Cortex of kidney (tissue), 1 donor: Measurements from ENCODE around the gene EPHB1.

Source experiments
- DNase-seq: peaks from one replicate; lab custom pipeline; 2025; lab: John Stamatoyannopoulos, UW

The EPHB1 gene

GRCh38 chr3:134911586-134912548 lies 116.8 kb downstream of the EPHB1 start:
- no peak for DNase-seq

GRCh38 chr3:134916276-134916961 lies 121.4 kb downstream of the EPHB1 start:
- DNase-seq, result no peak

- DNase-seq, result no peak
These were observed 122.6 kb downstream of the EPHB1 start for GRCh38 chr3:134917631-134918030.

- DNase-seq, result no peak
These were observed 123.4 kb downstream of the EPHB1 start for GRCh38 chr3:134918441-134918840.

- no peak for DNase-seq
These were observed 127.0 kb downstream of the EPHB1 start for GRCh38 chr3:134922101-134922500.

GRCh38 chr3:134922866-134923265 lies 127.8 kb downstream of the EPHB1 start:
- DNase-seq, result no peak

GRCh38 chr3:134923286-134923685 lies 128.2 kb downstream of the EPHB1 start:
- no peak for DNase-seq

- DNase-seq, result no peak
These were observed 132.5 kb downstream of the EPHB1 start for GRCh38 chr3:134927599-134927998.

GRCh38 chr3:134928392-134928791 lies 133.3 kb downstream of the EPHB1 start:
- DNase-seq, result no peak

GRCh38 chr3:134928819-134929218 lies 133.8 kb downstream of the EPHB1 start:
- no peak for DNase-seq

GRCh38 chr3:134929976-134930375 lies 134.9 kb downstream of the EPHB1 start:
- no peak for DNase-seq

GRCh38 chr3:134931045-134931785 lies 136.2 kb downstream of the EPHB1 start:
- DNase-seq, result no peak

GRCh38 chr3:134932035-134932434 lies 137.0 kb downstream of the EPHB1 start:
- no peak for DNase-seq

GRCh38 chr3:134933997-134934396 lies 138.9 kb downstream of the EPHB1 start:
- DNase-seq, result no peak

GRCh38 chr3:134934933-134935332 lies 139.9 kb downstream of the EPHB1 start:
- no peak for DNase-seq

GRCh38 chr3:134937256-134938028 lies 142.4 kb downstream of the EPHB1 start:
- no peak for DNase-seq

GRCh38 chr3:134938029-134938525 lies 143.0 kb downstream of the EPHB1 start:
- no peak for DNase-seq

- DNase-seq, result no peak
These were observed 144.9 kb downstream of the EPHB1 start for GRCh38 chr3:134939978-134940377.

- DNase-seq, result no peak
These were observed 146.8 kb downstream of the EPHB1 start for GRCh38 chr3:134941820-134942219.

- no peak for DNase-seq
These were observed 149.4 kb downstream of the EPHB1 start for GRCh38 chr3:134944429-134944828.

- no peak for DNase-seq
These were observed 154.1 kb downstream of the EPHB1 start for GRCh38 chr3:134949150-134949549.
